ENCODE data around the gene STAC3.

DNA sequence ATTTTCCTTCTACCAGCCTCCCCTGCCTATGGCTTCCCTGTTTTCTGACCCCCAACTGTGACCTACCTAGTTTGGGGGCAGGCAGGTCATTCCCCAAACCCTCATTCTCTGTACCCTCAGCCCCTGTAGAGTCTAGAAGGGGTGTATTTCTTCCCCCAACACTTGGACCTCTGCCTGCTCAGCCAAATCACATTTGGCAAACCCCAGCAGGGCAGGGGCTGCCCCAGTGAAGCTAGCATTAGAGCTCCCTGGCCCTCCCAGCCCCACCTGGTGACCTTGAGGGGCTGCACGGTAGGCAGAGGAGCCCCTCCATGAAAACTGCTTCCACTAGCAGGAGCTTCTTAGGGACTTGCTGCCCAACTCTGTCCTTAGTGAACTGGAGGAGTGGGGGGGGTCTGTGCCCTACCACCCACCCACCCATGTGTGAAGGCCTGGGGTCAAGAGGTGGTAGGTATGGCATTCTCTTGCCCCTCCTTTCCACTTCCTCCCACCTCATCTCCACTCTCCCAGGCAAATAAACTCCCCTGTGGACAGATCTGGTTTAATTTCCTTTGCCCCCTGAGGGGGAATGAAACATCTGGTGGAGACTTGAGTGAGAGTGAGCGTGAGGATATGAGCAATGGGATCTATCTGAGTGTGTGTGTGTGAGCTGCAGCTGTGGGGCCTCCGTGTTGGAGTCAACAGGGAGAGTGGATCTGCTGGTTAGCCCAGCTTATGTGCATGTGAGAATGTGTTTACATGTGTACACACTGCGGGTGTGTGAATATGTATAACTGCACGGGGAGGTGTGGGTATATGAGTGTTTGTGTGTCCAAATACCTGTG lies 32.7 kb downstream of the STAC3 start:
- TF ChIP-seq, protein P1, sequence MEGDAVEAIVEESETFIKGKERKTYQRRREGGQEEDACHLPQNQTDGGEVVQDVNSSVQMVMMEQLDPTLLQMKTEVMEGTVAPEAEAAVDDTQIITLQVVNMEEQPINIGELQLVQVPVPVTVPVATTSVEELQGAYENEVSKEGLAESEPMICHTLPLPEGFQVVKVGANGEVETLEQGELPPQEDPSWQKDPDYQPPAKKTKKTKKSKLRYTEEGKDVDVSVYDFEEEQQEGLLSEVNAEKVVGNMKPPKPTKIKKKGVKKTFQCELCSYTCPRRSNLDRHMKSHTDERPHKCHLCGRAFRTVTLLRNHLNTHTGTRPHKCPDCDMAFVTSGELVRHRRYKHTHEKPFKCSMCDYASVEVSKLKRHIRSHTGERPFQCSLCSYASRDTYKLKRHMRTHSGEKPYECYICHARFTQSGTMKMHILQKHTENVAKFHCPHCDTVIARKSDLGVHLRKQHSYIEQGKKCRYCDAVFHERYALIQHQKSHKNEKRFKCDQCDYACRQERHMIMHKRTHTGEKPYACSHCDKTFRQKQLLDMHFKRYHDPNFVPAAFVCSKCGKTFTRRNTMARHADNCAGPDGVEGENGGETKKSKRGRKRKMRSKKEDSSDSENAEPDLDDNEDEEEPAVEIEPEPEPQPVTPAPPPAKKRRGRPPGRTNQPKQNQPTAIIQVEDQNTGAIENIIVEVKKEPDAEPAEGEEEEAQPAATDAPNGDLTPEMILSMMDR (IDR thresholded peaks at IDR 0.05): no peak
- no peak for TF ChIP-seq POLR2A (IDR thresholded peaks at IDR 0.05)
